D341Med (cell line): ENCODE data around the gene KCTD11.
"Not testable (repeated sequence)": the region's sequence is repeated elsewhere in the genome, so short reads cannot be mapped to it uniquely, and the experiment has no call there.

Experiments used
- DNase-seq: peaks from one replicate; pipeline ENCODE4 v3.0.0; 2012; ENCODE audit warnings: low spot score

KCTD11 gene

GRCh38 chr17:7322520-7323194 lies 29.3 kb upstream of the KCTD11 start:
- no peak for DNase-seq

DNA sequence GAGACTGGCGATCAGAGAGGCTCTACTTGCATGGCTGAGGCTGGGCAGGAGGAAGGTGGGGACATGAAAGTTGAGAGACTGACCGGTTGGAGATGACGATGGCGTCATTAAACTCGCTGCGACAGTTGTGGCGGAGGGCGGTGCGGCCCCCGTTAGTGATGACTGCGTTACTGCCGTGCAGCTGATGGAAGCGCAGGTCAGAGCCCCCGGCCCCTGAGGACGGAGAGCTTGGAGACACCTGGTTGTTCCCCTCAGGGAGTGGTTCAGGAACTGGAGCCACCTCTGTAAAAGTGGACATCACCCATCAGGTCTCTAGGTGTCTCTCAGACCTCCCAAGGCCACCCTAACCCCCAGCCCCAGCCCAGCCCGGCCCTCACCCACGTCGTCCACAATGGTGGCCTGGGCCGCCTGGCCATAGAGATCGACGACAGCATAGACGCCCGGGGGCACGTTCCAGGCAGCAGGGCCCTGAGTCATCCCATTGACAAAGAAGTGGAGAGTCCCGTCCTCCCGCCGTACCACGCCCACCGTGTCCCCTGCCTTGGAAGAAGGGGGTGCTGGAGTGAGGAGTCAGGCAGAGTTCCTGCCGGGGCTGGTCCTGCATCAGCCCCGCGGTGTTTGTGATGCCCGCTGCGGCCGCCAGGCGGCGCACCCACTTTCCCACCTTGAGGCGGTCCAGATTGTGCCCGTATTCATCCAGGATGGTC lies 28.1 kb upstream of the KCTD11 start:
- DNase-seq = peak; percentile 71

- no peak for DNase-seq
Measured at GRCh38 chr17:7324438-7324779, 27.6 kb upstream of the KCTD11 start.

DNA sequence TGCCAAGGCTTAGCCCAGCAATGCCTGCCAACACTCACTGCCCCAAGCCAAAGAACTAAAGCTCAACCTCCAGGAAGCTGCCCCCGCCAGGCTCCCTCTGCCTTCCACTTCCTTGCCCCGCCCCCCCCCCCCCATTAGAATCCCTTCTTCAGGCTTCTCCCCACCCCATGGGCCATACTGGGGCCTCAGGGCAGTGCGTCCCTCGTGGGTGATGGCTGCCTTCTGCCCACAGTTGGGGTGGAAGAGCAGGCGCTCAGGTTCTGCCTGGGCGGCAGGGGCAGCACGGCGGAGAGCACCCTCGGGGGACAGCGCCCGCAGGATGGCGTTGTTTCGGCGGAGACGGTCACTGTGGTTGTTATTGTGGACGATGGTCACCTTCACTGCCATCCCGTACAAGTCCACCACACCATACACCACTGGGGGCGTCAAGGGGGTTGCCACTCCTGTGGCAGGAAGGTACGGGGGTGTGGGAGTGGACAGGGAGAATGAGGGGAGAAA lies 26.9 kb upstream of the KCTD11 start:
- DNase-seq = no peak

- DNase-seq = no peak
Measured at GRCh38 chr17:7326186-7326585, 25.8 kb upstream of the KCTD11 start.

- no peak for DNase-seq
Measured at GRCh38 chr17:7327056-7327455, 24.9 kb upstream of the KCTD11 start.

- no peak for DNase-seq
Measured at GRCh38 chr17:7327501-7327900, 24.5 kb upstream of the KCTD11 start.

- no peak for DNase-seq
Measured at GRCh38 chr17:7328009-7328408, 24.0 kb upstream of the KCTD11 start.

- DNase-seq = no peak
Measured at GRCh38 chr17:7328840-7329373, 23.1 kb upstream of the KCTD11 start, which contains the start of gene NEURL4. Gene NEURL4, minus strand, starts transcription at chr17:7329335. Its CDS starts 23 bp downstream, at chr17:7329312.

GRCh38 chr17:7329374-7329996 lies 22.5 kb upstream of the KCTD11 start:
- DNase-seq = peak; percentile 90

- DNase-seq = peak; percentile 78
Measured at GRCh38 chr17:7329997-7330637, 21.8 kb upstream of the KCTD11 start.

GRCh38 chr17:7330638-7331015 lies 21.3 kb upstream of the KCTD11 start:
- DNase-seq = no peak

- DNase-seq = no peak
Measured at GRCh38 chr17:7332111-7332510, 19.9 kb upstream of the KCTD11 start.

DNA sequence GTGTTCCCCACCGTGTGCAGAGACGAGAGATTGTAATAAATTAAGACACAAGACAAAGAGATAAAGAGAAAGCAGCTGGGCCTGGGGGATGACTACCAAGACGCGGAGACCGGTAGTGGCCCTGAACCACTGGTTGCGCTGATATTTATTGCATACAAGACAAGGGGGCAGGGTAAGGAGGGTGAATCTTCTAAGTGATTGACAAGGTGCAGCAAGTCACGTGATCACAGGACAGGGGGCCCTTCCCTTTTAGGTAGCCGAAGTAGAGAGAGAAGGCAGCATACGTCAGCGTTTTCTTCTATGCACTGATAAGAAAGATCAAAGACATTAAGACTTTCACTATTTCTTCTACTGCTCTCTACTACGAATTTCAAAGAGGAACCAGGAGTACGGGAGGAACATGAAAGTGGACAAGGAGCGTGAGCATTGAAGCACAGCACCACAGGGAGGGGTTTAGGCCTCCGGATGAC lies 19.3 kb upstream of the KCTD11 start:
- DNase-seq = not testable (repeated sequence)

GRCh38 chr17:7334938-7335538 lies 16.9 kb upstream of the KCTD11 start:
- DNase-seq = no peak

GRCh38 chr17:7335765-7336164 lies 16.2 kb upstream of the KCTD11 start:
- not testable (repeated sequence) for DNase-seq

DNA sequence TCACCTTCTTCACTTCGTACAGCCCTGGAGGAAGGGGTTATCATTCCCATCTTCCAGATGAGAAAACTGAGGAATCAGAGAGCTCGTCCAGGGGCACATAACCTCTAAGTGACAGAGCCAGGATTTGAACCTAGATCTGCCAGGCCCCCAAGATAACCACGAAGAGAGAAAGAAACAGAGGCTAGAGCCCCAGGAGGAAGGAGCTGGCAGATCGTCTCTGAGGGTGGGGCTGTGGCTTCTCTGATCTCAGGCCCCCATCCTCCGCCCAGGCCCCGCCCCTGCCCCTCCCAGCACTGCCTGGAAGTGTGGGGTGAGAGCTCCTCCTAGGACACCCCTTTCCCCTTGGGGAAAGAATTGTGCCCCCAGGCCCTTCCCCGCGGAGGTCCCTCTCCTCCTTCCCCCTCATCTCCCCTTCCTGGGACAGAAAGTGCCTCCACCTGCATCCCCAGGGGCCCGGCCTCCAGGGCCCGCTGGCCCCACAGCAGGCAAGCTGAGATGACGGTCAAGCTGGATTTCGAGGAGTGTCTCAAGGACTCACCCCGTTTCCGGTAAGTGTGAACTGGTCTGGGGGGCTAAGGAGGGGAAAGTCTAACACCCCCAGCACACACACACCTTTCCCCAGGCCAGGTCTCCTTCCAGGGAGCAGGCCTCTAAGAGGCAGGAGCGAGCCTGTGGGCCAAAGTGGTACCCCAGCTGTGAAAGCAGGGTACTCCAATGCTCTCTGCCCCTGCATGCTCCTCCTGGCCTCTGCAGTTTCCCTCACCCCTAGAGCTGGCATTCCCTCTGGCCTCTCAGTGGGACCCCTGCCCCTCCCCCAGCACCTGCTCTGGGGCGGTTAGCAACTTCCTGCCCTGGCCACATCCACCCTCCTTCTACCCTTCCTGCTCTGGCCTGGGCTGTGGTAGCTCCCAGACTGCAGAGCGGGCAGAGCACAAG lies 15.5 kb upstream of the KCTD11 start, which contains the start of gene ACAP1:
Gene ACAP1 (plus strand): TSS at position 290 of the 936 bp plus-strand sequence. CDS start 206 bp downstream, at position 496.
- no peak for DNase-seq

- DNase-seq = not testable (repeated sequence)
Measured at GRCh38 chr17:7337600-7337999, 14.4 kb upstream of the KCTD11 start.

GRCh38 chr17:7340179-7340578 lies 11.8 kb upstream of the KCTD11 start:
- no peak for DNase-seq

DNA sequence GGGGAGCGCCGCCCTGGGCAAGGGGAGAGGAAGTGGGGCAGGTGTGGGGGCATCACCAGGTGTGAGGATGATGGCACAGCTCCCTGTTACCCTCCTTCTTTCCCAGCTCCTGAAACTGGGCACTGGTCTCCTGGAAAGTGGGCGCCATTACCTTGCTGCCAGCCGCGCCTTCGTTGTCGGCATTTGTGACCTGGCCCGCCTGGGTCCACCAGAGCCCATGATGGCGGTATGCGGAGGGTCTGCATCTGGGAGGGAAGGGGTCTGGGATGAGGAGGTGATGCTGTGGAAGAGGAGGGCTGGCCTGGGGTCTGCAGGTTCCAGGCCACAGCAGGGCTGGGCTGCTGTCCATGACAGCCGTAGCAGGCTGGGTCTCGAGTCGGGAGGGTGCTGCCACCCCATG lies 10.1 kb upstream of the KCTD11 start:
- DNase-seq = no peak

DNA sequence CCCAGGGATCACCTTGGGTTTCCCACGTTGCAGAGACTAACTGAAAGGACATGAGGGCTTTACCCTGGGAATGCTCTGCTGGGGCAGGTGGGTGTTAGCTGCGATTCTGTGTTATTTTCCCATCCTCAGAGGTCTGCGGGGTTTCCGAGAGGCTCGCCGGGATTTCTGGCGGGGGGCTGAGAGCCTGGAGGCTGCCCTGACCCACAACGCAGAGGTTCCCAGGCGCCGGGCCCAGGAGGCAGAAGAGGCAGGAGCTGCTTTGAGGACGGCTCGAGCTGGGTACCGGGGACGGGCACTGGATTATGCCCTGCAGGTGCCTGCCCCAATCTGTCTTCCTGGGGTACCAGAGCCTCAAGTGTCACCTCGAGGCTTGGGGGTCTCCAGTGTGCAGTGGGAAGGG lies 8.7 kb upstream of the KCTD11 start:
- no peak for DNase-seq
